Retinal pigment epithelial cell (primary cell): ENCODE measurements around the gene TCEANC.

ENCODE experiments used
- DNase-seq: peaks from one replicate; pipeline ENCODE4 v3.0.0-alpha.2; 2010; ENCODE audit warnings: low read depth
- H3K4me3 ChIP-seq: 2 replicates; pipeline ENCODE4 v1.5.1; 2011; ENCODE audit warnings: mild to moderate bottlenecking, low read length, control low read depth, moderate library complexity
- CTCF ChIP-seq: conservative IDR thresholded peaks from 2 replicates; pipeline ENCODE4 v1.5.1; 2011; ENCODE audit warnings: low read depth, low read length, control low read depth, inconsistent platforms

Gene TCEANC

GRCh38 chrX:13698432-13698831 is 45.5 kb downstream of the TCEANC start:
- DNase-seq = no peak
- TF ChIP-seq CTCF = no peak
- no peak overlapping the region for H3K4me3 ChIP-seq

GRCh38 chrX:13699183-13699826 is 46.4 kb downstream of the TCEANC start:
- H3K4me3 ChIP-seq = no peak overlapping the region
- TF ChIP-seq CTCF = no peak
- no peak for DNase-seq

GRCh38 chrX:13700380-13700779 is 47.4 kb downstream of the TCEANC start:
- TF ChIP-seq CTCF = no peak
- DNase-seq = no peak
- no peak overlapping the region for H3K4me3 ChIP-seq

- no peak for TF ChIP-seq CTCF
- DNase-seq = no peak
- H3K4me3 ChIP-seq = no peak overlapping the region
Observed at GRCh38 chrX:13702111-13702789, 49.3 kb downstream of the TCEANC start.

- DNase-seq = no peak
- H3K4me3 ChIP-seq = no peak overlapping the region
- no peak for TF ChIP-seq CTCF
Observed at GRCh38 chrX:13703135-13703534, 50.2 kb downstream of the TCEANC start.

- no peak overlapping the region for H3K4me3 ChIP-seq
- no peak for TF ChIP-seq CTCF
- DNase-seq = no peak
Observed at GRCh38 chrX:13703589-13703988, 50.6 kb downstream of the TCEANC start.

- no peak for TF ChIP-seq CTCF
- no peak for DNase-seq
- no peak overlapping the region for H3K4me3 ChIP-seq
Observed at GRCh38 chrX:13711141-13711540, 58.2 kb downstream of the TCEANC start.
